ENCODE measurements around the gene CACNA1A. TPM values are rescaled to one million over a fixed set of nuclear protein-coding genes. Genes with fewer than 3 reads are reported as not detected.

The CACNA1A gene
- total and polyA plus RNA-seq, 8 donors = 2.4 to 42.6 (median 6.8) TPM

DNA sequence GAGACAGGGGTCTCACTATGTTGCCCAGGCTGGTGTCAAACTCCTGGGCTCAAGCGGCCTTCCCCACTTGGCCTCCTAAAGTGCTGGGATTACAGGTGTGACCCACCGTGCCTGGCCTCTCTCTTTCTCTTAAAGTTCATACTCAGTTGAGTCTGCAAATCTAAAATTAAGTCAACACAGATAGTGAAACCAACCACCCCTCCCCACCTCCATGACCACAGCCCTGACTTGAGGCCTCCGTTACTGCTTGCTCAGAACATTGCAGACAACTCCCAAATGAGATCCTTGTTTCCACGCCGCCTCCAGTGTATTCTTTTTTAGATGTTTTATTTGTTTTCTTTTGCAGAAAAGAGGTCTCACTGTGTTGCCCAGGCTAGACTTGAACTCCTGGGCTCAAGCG lies 94.4 kb downstream of the CACNA1A start:
- no peak for DNase-seq
- Histone ChIP-seq H3K36me3 (no peaks in the 10 kb centered on the region), H3K4me3 (no peak overlapping the region), H3K27me3 (no peaks in the 10 kb centered on the region), H3K9me3 (no peaks in the 10 kb centered on the region), H3K27ac (no peak overlapping the region), H3K4me1 (no peaks in the 10 kb centered on the region)
- no peak for FAIRE-seq
- intact Hi-C loops (cut with DNase I) = no loop called here
- ATAC-seq = no peak
- TF ChIP-seq, protein P1, sequence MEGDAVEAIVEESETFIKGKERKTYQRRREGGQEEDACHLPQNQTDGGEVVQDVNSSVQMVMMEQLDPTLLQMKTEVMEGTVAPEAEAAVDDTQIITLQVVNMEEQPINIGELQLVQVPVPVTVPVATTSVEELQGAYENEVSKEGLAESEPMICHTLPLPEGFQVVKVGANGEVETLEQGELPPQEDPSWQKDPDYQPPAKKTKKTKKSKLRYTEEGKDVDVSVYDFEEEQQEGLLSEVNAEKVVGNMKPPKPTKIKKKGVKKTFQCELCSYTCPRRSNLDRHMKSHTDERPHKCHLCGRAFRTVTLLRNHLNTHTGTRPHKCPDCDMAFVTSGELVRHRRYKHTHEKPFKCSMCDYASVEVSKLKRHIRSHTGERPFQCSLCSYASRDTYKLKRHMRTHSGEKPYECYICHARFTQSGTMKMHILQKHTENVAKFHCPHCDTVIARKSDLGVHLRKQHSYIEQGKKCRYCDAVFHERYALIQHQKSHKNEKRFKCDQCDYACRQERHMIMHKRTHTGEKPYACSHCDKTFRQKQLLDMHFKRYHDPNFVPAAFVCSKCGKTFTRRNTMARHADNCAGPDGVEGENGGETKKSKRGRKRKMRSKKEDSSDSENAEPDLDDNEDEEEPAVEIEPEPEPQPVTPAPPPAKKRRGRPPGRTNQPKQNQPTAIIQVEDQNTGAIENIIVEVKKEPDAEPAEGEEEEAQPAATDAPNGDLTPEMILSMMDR (IDR thresholded peaks at IDR 0.05) = no peak
- WGBS, 2 donors = 69 to 84% methylated on average over 6 of the region's 6 CpGs

DNA sequence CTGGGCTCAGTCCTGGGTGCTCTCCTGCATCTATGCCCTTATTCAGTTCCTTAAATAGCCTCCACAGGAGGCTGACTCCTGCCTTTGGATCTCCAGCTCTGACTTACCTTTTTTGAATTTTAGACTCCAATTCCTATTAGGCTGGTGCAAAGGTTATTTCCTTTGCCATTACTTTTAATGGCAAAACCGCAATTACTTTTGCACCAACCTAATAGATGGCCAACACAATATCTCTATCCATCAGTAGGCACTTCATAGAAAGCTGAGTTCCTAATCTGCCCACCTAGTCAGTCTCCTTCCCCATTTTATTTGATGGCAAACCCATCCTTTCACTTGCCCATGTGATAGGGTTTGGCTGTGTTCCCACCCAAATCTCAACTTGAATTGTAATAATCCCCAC lies 95.3 kb downstream of the CACNA1A start:
- Histone ChIP-seq H3K36me3 (no peaks in the 10 kb centered on the region), H3K4me3 (no peak overlapping the region), H3K9me3 (no peaks in the 10 kb centered on the region), H3K27ac (no peak overlapping the region), H3K4me1 (no peaks in the 10 kb centered on the region), H3K27me3 (no peaks in the 10 kb centered on the region)
- ATAC-seq (no peak), DNase-seq (no peak), FAIRE-seq (no peak)
- intact Hi-C loops (cut with DNase I) = no loop called here
- TF ChIP-seq, protein P1 (IDR thresholded peaks at IDR 0.05) = no peak
- WGBS, 2 donors = 38 to 58% methylated on average over 1 of the region's 1 CpG

DNA sequence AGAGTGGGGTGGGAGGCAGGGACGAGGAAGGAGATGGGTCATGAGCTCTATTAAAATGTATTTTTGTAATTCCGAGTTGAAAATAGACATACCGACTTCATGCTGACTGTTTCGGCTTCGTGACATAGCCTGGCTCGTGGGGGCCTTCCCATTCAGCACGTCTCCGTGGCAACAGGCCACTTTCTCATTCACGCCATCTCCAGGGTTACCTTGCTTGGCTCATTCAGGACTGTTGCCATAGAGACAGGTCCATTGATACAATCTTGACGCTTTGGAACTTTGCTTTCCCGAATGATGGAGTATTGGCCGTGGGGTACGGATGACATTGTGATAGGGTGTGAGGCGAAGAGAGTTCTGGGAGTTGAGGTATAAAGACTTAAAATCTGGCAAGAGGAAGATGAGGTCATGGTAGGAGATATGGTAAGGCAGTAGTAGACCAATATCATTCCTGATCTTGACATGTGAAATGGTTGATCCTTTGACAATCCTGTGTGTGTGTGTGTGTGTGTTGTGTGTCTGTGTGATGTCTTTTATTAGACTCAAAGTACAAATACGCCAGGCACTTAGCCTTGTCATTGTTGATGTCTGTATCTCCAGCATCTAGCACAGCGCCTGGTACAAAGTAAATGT lies 97.3 kb downstream of the CACNA1A start:
- Histone ChIP-seq H3K27me3 (no peaks in the 10 kb centered on the region), H3K4me1 (no peaks in the 10 kb centered on the region), H3K9me3 (no peaks in the 10 kb centered on the region), H3K27ac (no peak overlapping the region), H3K36me3 (no peaks in the 10 kb centered on the region), H3K4me3 (no peak overlapping the region)
- TF ChIP-seq, protein P1 (IDR thresholded peaks at IDR 0.05) = no peak
- FAIRE-seq (no peak), ATAC-seq (no peak), DNase-seq (no peak)
- 52 to 61% methylated on average over 16 of the region's 16 CpGs for WGBS, 2 donors
- intact Hi-C loops (cut with DNase I) = no loop called here

DNA sequence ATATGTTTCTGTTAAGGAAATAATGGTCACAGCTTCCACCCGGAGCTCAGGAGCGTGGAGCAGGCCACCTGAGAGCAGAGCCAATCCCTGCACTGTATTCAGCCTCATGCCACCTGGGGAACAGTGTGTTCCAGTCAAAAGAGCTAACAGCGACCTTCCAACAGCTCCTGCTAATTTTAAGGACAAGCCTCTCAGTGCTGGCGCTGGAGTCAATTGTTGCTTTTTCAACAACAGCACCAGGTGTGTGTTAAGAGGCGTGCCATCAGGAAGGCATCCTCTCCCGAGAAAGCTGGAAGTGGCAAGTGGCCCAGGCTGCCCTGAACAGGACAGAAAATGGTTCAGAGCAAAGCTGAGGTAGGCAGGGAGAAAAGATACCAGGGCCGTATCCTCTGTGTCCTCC lies 102.0 kb downstream of the CACNA1A start:
- H3K4me3 ChIP-seq = no peak overlapping the region
- no peaks in the 10 kb centered on the region for H3K27me3 ChIP-seq
- no peaks in the 10 kb centered on the region for H3K9me3 ChIP-seq
- DNase-seq (no peak), ATAC-seq (peak in 1 of 4 donors; percentile 38), FAIRE-seq (no peak)
- TF ChIP-seq, protein P1 (IDR thresholded peaks at IDR 0.05) = no peak
- H3K36me3 ChIP-seq = no peaks in the 10 kb centered on the region
- no peak overlapping the region for H3K27ac ChIP-seq
- intact Hi-C loops (cut with DNase I) = no loop called here
- no peaks in the 10 kb centered on the region for H3K4me1 ChIP-seq
- 49 to 52% methylated on average over 7 of the region's 7 CpGs for WGBS, 2 donors

DNA sequence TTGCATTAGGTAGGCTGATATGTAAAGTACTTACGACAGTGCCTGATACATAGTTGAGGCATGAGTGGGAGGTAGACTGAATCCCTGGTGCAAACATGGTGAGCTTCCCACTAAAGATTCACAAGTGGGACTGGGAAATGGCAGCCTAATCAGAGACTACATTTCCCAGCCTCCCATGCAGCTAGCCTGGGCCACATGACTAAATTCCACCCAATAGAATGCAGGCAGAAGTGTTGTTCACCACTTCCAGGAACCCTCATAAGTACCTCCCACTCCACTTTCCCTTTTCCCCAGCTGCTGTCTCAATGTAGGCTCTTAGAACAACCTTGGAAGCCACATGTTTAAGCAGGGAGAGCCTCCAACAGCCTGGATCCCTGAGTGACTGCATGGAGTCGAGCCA lies 104.9 kb downstream of the CACNA1A start:
- Histone ChIP-seq H3K9me3 (no peaks in the 10 kb centered on the region), H3K4me3 (no peak overlapping the region), H3K27ac (no peak overlapping the region), H3K36me3 (no peaks in the 10 kb centered on the region), H3K4me1 (no peaks in the 10 kb centered on the region), H3K27me3 (no peaks in the 10 kb centered on the region)
- intact Hi-C loops (cut with DNase I) = no loop called here
- 56 to 86% methylated on average over 2 of the region's 2 CpGs for WGBS, 2 donors
- DNase-seq (no peak), FAIRE-seq (no peak), ATAC-seq (no peak)
- TF ChIP-seq, protein P1 (IDR thresholded peaks at IDR 0.05) = no peak

Data from pancreas (tissue), 10 donors.